K562 (cell line): ENCODE data around the gene MYH6. TPM values are rescaled to one million over a fixed set of nuclear protein-coding genes. Genes with fewer than 3 reads are reported as not detected.

ENCODE experiments used
- CBFA2T2 ChIP-seq: fragments of 450-650 bp; conservative IDR thresholded peaks from 2 replicates; pipeline ENCODE4 v1.6.1; 2017; ENCODE audit warnings: mild to moderate bottlenecking
- CBFA2T3 ChIP-seq: fragments of 450-650 bp; IDR thresholded peaks from 2 replicates; pipeline ENCODE4 v1.6.1; 2017
- CLOCK ChIP-seq: fragments of 250-450 bp; sonication (Bioruptor Pico); IDR thresholded peaks from 2 replicates; pipeline ENCODE4 v1.4.0; 2020; ENCODE audit warnings: mild to moderate bottlenecking, moderate library complexity, borderline replicate concordance
- DNMT1 ChIP-seq: fragments of 450-650 bp; IDR thresholded peaks from 2 replicates; pipeline ENCODE4 v1.6.1; 2016; ENCODE audit warnings: antibody characterized with exemption, mild to moderate bottlenecking
- KDM1A ChIP-seq, 2 experiments: fragments of 450-650 bp; IDR thresholded peaks; 2 replicates each; pipeline ENCODE4 v1.6.1; 2016; ENCODE audit warnings: mild to moderate bottlenecking in 2 of 2
- MEIS2 ChIP-seq: fragments of 450-650 bp; IDR thresholded peaks from 2 replicates; pipeline ENCODE4 v1.6.1; 2014; ENCODE audit warnings: mild to moderate bottlenecking; ENCODE audit not compliant: partially characterized antibody
- TAL1 ChIP-seq: fragments of 450-650 bp; IDR thresholded peaks from 2 replicates; pipeline ENCODE4 v1.6.1; 2016; ENCODE audit warnings: mild to moderate bottlenecking
- TEAD4 ChIP-seq, 2 experiments: sonication (generic) in 1 of 2; formaldehyde crosslinking in 1 of 2; IDR thresholded peaks; 2 replicates each; pipeline versions ENCODE4 v1.6.1 to v1.8.0; 2012 to 2022; ENCODE audit warnings: borderline replicate concordance in 1 of 2, inconsistent platforms in 1 of 2, low read length in 1 of 2, mild to moderate bottlenecking in 1 of 2, missing genetic modification reagents in 1 of 2
- polyA plus RNA-seq, 8 experiments: library from polyadenylated mRNA; depleted of rRNA in 4 of 8; stranded (reverse) in 5 of 8; unstranded in 3 of 8; fragments of >200 nt; fragmentation: Nextera tagmentation in 2 of 8; fragmentation: Illumina TruSeq in 1 of 8; extraction: Ambion mirVana in 2 of 8; extraction: Trizol in 1 of 8; gene quantifications; 2 replicates each; pipeline versions ENCODE4 v1.2.1 to v1.2.3, GENCODE V29; 2011 to 2014; ENCODE audit warnings: inconsistent platforms in 1 of 8, missing spikeins in 1 of 8
- total RNA-seq, 7 experiments: library from RNA; depleted of rRNA in 6 of 7; stranded (reverse); fragments of >200 nt in 6 of 7; fragmentation: Illumina TruSeq in 2 of 7; extraction: Trizol in 2 of 7; gene quantifications; 2 replicates each; pipeline versions ENCODE4 v1.2.1 to v1.2.3, GENCODE V29; 2011 to 2021; ENCODE audit warnings: low replicate concordance in 1 of 7
- TF ChIP-seq, protein P1 (sequence below): fragments of 450-650 bp; IDR thresholded peaks from 2 replicates; pipeline ENCODE4 v1.6.1; 2016; ENCODE audit warnings: mild to moderate bottlenecking, moderate library complexity

Gene MYH6
- total and polyA plus RNA-seq, 9 of the 15 experiments (the other 6 are each of a cell fraction or from before 2014, with no cell fraction given): not detected

GRCh38 chr14:23335623-23336022 lies 72.5 kb downstream of the MYH6 start (continued):
- TF ChIP-seq, protein P1, sequence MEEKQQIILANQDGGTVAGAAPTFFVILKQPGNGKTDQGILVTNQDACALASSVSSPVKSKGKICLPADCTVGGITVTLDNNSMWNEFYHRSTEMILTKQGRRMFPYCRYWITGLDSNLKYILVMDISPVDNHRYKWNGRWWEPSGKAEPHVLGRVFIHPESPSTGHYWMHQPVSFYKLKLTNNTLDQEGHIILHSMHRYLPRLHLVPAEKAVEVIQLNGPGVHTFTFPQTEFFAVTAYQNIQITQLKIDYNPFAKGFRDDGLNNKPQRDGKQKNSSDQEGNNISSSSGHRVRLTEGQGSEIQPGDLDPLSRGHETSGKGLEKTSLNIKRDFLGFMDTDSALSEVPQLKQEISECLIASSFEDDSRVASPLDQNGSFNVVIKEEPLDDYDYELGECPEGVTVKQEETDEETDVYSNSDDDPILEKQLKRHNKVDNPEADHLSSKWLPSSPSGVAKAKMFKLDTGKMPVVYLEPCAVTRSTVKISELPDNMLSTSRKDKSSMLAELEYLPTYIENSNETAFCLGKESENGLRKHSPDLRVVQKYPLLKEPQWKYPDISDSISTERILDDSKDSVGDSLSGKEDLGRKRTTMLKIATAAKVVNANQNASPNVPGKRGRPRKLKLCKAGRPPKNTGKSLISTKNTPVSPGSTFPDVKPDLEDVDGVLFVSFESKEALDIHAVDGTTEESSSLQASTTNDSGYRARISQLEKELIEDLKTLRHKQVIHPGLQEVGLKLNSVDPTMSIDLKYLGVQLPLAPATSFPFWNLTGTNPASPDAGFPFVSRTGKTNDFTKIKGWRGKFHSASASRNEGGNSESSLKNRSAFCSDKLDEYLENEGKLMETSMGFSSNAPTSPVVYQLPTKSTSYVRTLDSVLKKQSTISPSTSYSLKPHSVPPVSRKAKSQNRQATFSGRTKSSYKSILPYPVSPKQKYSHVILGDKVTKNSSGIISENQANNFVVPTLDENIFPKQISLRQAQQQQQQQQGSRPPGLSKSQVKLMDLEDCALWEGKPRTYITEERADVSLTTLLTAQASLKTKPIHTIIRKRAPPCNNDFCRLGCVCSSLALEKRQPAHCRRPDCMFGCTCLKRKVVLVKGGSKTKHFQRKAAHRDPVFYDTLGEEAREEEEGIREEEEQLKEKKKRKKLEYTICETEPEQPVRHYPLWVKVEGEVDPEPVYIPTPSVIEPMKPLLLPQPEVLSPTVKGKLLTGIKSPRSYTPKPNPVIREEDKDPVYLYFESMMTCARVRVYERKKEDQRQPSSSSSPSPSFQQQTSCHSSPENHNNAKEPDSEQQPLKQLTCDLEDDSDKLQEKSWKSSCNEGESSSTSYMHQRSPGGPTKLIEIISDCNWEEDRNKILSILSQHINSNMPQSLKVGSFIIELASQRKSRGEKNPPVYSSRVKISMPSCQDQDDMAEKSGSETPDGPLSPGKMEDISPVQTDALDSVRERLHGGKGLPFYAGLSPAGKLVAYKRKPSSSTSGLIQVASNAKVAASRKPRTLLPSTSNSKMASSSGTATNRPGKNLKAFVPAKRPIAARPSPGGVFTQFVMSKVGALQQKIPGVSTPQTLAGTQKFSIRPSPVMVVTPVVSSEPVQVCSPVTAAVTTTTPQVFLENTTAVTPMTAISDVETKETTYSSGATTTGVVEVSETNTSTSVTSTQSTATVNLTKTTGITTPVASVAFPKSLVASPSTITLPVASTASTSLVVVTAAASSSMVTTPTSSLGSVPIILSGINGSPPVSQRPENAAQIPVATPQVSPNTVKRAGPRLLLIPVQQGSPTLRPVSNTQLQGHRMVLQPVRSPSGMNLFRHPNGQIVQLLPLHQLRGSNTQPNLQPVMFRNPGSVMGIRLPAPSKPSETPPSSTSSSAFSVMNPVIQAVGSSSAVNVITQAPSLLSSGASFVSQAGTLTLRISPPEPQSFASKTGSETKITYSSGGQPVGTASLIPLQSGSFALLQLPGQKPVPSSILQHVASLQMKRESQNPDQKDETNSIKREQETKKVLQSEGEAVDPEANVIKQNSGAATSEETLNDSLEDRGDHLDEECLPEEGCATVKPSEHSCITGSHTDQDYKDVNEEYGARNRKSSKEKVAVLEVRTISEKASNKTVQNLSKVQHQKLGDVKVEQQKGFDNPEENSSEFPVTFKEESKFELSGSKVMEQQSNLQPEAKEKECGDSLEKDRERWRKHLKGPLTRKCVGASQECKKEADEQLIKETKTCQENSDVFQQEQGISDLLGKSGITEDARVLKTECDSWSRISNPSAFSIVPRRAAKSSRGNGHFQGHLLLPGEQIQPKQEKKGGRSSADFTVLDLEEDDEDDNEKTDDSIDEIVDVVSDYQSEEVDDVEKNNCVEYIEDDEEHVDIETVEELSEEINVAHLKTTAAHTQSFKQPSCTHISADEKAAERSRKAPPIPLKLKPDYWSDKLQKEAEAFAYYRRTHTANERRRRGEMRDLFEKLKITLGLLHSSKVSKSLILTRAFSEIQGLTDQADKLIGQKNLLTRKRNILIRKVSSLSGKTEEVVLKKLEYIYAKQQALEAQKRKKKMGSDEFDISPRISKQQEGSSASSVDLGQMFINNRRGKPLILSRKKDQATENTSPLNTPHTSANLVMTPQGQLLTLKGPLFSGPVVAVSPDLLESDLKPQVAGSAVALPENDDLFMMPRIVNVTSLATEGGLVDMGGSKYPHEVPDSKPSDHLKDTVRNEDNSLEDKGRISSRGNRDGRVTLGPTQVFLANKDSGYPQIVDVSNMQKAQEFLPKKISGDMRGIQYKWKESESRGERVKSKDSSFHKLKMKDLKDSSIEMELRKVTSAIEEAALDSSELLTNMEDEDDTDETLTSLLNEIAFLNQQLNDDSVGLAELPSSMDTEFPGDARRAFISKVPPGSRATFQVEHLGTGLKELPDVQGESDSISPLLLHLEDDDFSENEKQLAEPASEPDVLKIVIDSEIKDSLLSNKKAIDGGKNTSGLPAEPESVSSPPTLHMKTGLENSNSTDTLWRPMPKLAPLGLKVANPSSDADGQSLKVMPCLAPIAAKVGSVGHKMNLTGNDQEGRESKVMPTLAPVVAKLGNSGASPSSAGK: peak; percentile 52
- no peak for TF ChIP-seq DNMT1
- no peak for TF ChIP-seq CLOCK (CRISPR knock-in tag)
- 0 out of 2 replicates have a peak, but pooled peaks have one; percentile 13 for TF ChIP-seq TAL1
- TF ChIP-seq CBFA2T3: peak; percentile 56
- TF ChIP-seq TEAD4 (IDR thresholded peaks at IDR 0.05; ENCODE audit: low read length): peak; percentile 20; the same call in 1 of the 2 replicates
- TF ChIP-seq TEAD4 (CRISPR knock-in tag; IDR thresholded peaks at IDR 0.05; ENCODE audit: borderline replicate concordance): no peak
- peak; percentile 43 for TF ChIP-seq MEIS2
- TF ChIP-seq KDM1A (IDR thresholded peaks at IDR 0.05): peak; percentile 51 to 55; a peak in 3 of 4 replicates
- TF ChIP-seq CBFA2T2: peak; percentile 42
